ENCODE measurements around the gene IP6K1.

- TF ChIP-seq CTCF (conservative IDR thresholded peaks at IDR 0.05): no peak
- TF ChIP-seq ZFX (IDR thresholded peaks at IDR 0.05): no peak
Observed at GRCh38 chr3:49712166-49712565, 74.2 kb downstream of the IP6K1 start.
